HG03135 (cell line): ENCODE results near the gene TMEM140.

Source experiments
- ATAC-seq: cut with Tn5 transposase; IDR thresholded peaks from one replicate; pipeline ENCODE4 v1.9.1; 2021; ENCODE audit warnings: mild to moderate bottlenecking, moderate library complexity; ENCODE audit not compliant: unreplicated experiment

TMEM140 gene

DNA sequence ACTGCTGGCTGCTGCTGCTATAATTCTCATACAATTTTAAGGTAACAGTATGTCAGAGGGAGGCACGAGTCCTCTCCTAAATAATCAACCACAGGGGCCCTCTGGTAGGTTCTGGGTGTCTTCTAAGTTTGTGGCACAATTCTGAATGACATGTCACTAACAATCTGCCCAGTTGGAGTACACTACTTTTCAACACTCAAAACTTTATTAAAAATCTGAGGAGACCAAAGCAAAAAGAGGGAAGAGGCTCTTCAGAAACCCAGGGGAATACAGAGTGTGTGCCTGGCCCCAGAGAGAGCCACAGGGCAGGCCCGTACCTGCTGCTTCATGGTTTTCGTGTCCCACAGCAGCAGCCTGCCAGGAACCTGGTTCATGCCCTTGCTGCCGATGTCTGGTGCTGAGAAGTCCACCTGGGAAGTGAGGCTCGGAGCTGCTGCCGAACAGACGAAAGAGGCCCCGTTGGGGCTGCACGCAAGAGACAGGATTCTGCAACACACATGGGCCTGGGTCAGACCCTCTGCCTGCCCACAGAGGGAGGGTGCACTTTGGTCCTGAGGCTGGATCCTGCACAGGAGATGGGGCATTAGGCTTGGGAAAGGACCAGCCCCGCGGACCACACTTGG, 45.2 kb downstream of the TMEM140 start:
- no peak for ATAC-seq

DNA sequence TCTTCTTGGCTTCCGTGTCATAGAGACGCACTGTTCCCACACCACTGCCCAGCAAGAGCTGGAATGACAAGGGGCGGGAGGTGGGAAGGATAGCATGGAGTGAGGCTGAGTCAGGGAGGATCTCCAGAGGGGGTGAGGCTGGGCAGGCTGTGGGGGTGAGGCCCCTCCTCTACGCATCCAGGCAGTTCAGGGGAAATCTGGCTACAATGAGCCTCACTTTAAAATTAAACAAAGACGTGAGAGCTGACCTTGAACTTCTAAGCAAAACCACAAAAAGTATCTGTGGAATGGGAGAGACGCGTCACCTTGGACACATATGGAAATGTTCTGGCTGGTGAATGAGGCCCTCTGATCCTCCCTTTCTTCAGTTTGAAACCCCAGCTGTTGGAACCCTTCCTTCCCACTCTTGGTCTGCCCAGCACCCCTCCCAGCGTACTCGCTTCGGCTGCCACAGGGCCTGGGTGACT, 45.8 kb downstream of the TMEM140 start:
- ATAC-seq, result no peak

DNA sequence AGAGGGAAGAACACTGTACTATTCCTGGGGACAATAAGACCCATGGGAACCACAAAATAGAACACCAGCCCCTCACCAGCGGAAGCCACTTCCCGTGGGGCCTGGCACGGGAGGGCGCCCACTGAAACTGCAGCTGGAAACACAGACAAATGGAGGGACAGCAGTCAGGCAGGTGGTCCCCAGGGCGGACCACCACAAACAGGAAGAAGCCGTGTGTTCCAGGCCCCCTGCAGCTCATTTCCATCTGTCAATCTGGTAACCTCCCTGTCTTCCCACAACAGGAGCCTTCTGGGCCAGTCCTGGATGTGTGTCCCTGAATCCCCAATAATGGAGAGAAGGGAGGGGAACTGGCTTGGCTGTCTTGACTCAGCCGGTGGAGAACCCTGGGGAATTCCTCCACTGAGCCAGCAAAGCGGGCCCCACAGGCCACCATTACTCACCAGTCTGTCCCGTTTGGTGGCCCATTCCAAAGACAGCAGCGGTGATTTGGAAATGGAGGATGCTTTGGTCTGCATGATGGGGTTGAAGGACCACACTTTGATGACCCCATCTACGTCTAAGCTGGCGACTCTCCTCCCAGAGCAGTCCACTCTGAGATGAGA, 46.7 kb downstream of the TMEM140 start:
- no peak for ATAC-seq

DNA sequence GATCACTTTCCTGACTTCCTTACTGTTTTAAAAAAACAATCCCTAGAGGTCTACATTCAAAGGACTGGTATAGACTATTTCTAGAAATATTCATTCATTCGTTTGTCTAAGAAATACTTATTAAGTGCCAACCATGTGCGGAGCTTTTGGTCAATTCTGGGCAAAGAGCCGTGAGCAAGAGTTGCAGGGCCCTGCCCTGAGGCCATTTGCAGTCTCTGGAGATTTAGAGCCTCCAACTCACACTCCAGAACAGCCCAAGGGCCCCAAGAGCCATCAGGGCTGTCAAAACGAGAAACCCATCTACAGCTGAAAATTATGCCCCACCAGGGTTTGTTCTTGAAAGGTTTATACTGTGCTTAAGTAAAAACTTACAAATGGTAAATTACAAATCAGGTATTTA, 47.3 kb downstream of the TMEM140 start:
- ATAC-seq, result no peak

DNA sequence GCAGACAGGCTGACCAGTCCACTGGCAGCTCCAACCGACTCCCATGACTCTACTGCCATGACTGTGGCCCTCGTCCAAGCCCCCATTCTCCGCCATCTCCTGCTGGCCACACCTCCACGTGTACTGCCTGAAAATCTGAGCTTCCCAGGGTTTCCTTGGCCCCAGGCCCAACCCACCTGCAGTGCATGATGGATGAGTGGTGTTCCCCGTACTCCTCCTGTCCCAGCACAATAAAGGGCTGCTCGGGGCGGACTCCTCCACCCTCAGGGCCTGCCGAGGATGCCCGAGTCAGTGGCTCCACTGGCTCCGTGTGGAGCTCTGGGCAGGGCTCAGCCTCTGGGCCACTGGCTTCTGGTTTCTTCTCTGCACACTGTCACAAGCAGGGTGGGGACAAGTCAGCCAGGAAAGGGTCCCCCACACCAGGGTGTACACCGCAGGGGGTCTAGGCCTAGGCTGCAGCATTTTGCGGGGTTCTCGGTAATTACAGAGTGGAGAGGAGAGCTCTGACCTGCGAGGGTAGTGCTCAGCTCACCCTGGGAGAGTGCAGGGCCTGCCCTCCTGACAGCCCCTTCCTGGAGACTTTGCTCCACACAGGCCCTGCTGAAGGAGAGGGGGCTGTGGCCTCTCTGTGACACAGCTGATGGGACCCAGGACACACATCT, 48.2 kb downstream of the TMEM140 start:
- no peak for ATAC-seq

DNA sequence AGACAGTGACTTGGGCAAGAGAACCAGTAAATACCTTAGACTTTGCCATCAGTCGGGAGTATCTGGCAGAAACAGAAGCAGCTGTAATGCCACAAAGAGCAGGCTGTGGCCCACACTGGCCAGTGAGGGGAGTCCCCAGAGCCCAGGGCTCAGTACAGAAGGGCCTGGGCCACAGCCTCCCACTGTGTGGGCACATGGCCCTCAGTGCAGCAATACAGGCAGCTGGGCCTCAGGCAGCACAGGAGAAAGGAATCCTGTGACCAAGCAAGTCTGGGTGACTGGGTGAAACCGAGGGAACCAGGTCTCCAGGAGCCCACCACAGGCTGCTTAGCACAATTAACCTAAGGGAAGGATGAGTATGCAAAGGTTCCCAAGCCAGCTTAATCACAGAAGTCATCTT, 49.5 kb downstream of the TMEM140 start:
- no peak for ATAC-seq

DNA sequence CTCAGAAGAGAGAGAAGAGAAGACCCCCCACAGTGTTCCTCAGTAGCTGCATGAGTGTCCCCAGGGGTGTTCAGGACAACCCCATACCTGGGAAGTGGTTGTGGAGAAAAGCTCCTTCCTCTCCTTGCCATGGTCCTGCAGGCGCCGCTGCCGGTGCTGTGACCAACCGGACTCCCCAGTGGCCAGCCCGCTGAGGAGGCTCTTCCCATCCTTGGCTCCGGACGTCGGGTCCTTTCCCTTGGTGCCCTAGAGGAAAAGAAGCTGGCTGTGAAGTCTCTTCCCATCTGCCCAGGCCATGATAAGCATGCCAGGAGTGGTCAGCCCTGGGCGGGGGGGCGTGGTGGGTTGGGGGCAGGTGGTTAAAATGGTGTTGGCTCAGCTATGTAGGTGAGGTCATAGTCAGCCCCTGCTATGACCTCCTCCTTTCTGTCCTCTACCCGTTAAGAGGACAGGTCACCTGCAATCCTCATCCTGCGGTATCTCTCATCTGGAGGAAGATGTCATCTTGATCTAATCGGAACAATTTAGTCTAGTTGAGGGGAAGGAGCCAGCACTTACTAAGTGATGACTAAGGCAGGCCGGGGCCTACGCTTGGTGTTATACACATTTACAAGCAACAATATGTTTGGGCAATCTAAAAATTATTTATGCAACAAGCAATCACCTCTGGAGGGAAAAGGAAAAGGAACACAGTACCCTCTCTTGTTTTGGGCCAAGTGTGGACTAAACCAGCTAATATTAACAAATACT, 50.2 kb downstream of the TMEM140 start:
- no peak for ATAC-seq

DNA sequence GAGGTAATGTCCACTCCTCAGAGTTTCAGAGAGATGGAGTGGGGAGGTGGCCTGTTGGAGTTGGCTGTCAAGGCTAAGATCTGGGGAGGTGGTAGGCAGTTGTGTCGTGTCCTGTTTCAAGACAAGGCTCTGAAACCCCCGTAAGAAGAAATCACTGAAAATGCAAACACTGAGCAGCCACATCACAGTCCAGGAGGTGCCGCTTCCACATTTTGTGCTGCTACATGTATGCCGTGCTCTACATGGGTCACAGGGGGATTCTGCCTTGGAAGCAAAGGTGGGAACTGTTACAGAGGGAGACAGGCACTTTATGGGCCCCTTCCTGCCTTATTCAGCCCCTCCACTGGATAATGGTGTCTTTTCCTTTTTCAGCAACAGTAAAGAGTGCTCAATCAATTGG, 51.6 kb downstream of the TMEM140 start:
- ATAC-seq, result no peak

DNA sequence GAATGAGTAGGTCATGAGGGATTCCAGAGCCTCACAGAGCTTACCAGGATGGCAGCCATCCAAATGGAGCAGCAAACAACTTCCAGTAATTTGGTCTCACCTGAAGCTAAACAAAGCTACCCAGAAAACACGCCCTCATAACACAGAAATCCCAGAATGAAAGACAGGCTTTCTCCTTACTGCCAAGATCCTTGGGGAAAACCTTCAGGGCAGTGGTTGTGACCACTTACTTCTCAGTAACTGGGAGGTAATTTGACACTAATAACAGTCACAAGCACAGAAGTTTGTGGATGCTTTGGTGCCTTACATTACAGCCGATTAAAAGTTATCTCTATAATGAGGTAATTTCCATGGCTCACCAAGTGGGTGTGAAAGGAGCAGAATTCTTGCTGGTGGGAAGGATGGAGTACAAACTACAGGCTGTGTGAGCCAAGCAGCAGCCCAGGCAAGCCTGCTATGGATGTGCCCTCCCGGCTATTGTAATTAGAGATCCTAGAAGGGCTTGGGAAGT, 53.0 kb downstream of the TMEM140 start:
- no peak for ATAC-seq

DNA sequence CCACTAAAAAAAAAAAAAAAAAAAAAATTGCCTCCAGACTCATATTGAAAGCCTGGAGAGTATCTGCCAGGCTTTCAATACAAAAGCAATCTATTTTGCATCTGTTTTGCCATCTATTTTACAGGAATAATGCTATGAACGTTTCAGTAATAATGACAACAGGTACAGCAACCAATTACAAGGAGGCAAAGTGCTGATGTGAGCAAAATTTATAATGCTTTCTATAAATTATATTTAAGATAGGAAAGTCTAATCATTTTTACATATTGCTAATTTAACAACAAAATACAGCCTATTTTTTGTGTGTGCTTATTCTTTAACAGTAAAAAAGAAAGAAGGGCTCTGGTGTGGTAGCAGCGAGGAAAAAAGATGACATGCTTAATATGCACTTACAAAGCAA, 53.5 kb downstream of the TMEM140 start:
- no peak for ATAC-seq

DNA sequence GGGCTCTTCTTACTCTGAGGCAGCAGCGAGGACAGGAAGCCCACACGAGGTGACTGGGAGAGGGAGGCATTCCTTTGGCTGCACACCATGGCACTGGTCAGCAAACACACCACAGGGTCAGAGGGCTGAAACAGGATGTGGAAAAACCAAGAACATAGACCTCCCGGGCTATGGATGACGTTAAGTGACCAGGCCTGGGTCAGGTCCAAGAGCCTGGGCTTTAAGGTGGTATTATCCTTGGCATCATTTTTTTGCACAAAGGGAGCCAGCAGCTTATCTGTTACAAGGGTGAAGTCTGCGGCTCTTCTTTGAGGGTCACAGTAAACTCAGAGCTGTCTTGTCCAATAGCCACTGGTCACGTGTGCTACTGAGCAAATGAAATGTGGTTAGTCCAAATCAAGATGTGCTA, 56.5 kb downstream of the TMEM140 start:
- no peak for ATAC-seq

DNA sequence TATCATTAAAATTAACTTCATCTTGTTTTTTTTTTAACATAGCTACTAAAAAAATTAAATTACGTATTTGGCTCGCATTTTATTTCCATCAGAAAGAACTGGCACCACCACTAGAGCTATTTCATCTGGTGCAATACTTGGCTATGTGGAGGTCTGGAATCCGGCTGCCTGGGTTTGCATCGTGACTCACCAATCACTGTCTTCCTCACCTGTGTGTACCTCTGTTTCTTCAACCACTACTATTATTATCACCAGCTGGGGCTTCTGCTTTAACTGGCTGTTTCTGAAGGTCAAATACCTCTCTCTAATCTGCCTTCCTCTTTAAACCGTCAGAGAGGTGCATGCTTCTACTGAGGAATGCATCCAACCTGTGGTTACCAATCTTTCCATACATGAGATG, 57.0 kb downstream of the TMEM140 start:
- ATAC-seq, result no peak

DNA sequence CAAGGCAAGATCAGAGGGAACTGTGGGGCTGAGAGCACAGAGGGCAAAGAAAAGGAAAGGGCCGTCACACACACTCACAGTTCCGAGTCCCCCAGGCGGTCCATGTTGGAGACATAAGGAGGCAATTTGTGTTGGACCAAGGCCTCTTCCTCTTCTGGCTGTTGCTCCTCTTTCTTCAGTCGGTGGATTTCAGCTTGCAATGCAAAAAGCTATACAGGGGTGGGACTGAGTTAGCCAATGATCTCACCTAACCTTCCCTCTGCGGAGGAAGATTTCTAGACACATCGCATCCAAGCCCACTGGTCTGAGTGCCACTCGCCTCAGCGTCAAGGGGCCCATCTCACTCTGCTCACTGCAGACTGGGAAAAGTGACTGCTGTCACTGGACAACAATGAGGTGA, 58.0 kb downstream of the TMEM140 start:
- no peak for ATAC-seq

DNA sequence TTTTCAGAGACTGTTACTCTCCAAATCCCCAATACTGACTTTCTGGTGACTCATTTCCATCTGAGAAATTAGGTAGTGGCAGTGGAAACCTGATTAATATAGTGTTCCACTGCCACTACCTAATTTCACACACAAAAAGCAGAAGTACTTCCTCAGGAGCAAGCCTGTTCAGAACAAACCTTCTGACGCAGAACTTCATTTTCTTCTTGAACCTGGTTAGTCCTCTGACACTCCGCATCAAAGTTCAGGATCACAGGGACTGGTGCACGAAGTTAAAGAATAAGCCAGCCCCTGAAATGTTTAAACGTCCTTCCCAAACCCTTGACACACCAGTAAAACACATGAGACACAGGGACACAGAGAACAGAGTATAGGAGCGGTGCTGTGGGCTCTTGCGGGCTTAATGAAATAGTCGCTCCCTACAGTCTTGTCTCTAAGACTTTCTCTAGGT, 59.1 kb downstream of the TMEM140 start:
- no peak for ATAC-seq

DNA sequence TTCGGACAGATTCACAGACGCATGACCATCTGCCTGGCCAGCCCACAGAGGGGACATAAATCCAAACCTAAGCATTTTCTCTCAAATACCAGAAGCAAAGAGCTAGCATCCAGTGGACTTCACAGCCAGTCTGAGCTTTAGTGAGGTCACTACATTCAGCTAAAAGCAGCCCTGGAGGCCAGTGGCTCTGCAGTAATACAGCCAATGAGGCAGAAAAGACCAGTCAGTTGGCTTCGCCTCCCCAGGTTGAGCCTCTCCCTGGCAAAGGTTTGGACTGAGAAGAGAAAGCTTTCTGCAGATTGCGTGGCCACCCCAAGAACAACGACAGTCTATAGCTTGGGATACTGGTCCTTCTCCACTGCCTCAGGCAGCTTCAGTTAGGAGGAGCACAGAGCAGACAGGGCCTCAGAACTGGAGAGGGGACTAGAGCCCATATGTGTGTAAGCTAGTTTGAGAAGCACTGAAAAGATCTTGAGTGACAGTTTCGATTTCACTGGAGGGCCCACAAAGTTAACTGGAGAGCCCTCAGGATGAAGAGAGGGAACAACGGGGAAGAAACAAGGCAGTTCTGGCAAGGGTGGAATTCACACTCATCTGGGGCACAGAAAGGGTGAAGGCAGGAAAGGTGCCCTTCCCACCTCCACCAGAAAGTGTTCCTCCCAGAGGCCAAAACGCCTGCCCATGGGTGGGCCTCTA, 59.7 kb downstream of the TMEM140 start:
- ATAC-seq, result no peak

DNA sequence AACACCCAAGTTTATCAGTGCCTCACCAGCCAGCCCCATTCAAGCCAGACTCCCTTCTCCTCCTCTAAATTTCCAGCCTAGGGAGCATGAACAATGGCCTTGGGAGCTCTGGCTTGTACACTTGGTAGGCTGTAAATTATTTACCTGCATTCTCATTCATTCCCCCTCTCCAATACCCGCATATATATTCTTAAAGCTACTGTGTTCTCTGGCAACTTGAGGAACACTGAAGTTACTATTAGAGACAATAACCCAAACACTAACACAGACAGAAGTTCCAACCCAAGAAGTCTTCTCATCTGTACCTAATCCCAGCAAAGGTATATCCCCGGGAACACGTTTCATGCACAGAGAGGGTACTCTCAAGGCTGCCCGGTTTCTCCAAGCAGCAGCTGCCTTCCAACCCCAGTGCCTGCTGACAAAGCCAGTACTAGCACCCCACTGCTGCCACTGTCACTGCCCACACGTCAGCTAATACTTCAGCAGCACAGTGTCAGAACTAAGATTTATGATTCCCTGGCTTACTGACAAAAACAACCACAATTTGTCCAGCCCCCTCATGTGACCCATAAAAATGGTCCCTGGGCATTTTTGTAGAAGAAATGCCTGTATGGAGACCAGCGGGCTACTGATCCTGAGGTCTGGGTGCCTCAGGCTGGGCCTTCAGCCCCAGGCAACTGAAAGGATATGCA, 60.4 kb downstream of the TMEM140 start:
- no peak for ATAC-seq

DNA sequence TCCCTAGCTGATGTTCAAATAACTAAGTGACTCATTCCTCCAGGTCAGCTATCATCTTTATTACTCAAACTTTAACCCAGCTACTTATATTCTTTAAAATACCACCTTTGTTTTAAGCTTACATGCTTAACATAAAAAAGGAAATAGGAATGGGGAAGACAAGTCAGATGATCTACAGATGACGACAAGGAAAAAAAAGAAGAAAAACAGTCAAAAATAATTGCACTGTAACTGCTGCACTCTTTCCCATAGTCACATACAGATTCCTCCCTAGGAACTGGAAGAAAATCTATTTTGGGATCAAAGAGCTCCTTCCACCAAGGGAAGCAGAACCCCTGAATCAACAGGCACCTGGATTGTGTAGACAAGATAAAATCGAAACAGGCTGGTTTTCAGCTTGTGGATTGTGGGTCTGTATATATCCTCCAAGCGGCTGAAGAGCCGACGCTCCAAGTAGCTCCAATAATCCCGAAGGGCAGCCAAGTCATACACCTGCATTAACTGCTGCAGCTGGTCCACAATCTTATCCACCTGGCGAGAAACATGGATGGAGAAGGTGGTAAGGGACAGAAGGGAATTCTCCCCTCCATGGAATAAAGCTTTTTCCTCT, 61.5 kb downstream of the TMEM140 start:
- ATAC-seq, result no peak

DNA sequence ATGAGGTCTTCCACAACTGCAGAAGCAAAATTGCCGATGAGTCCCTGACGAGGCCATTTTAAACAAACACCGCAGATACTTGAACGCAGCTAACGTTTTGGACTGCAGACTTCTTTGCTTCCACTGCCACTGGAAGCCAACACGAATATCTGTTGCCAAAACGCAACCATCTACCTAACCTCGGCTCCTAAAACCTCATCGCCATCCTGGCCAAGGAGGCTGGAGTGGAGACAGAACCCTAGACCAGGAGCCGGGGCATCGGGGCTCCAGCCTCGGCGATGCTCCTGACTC, 63.0 kb downstream of the TMEM140 start:
- ATAC-seq, result peak; percentile 0

DNA sequence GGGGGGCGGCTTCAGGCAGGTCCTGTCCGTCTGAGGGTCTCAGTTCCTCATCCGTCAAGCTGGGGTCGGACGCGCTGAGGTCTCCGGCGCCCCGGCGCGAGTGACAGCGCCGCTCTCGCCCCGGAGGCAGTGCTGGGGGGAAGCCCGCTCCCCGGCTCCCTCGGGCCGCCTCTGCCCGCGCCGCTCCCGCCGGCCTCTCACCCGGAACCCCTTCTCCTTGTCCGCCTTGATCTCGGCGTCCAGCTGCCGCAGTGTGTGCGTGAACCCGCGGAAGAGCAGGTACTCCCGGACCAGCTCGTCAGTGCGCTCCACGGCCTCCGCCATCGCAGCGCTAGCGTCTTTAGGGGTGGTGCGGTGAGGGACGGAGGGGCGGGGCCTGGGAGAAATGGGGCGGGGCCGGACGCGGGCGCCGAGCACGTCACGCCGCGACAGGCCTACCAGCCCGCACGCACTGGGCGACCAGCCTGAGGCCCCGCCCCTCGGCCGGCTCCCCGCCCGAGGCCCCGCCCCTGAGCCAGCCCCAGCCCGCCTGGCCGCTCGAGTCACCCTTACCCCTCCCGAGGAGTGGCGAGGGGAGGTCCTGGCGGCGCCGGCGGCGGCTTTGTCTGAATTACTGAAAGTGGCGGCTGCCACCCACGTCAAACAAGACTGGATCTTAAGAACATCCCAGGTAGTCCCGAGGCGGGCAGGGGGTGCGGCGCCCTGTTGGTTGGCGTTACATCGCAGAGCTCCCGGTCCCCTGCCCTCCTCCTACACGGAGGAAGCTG, 63.5 kb downstream of the TMEM140 start, which contains the start of gene WDR91:
TSS of gene WDR91 (minus strand) at position 348 of the 767 bp plus-strand sequence. CDS start at position 324, 24 bp downstream.
- ATAC-seq, result peak; percentile 75
